Measurements from ENCODE around the gene GNB1L. TPM values are rescaled to one million over a fixed set of nuclear protein-coding genes. Genes with fewer than 3 reads are reported as not detected.
A peak's percentile ranks its signal among the peaks of the same experiment; 100 is the strongest.

Gene GNB1L
- polyA plus RNA-seq, 4 donors: 3.0 to 6.1 (median 3.6) TPM

GRCh38 chr22:19866665-19867009 is 12.0 kb upstream of the GNB1L start:
- no peak for DNase-seq (ENCODE audit: low read depth in 4 of 4, low spot score in 3 of 4)

GRCh38 chr22:19865141-19865829 is 10.6 kb upstream of the GNB1L start:
- DNase-seq (ENCODE audit: low read depth in 4 of 4, low spot score in 3 of 4): no peak

- no peak for DNase-seq (ENCODE audit: low read depth in 4 of 4, low spot score in 3 of 4)
Measured at GRCh38 chr22:19864538-19865106, 9.9 kb upstream of the GNB1L start.

GRCh38 chr22:19863571-19863970 is 8.9 kb upstream of the GNB1L start:
- no peak for DNase-seq (ENCODE audit: low read depth in 4 of 4, low spot score in 3 of 4)

- no peak for DNase-seq (ENCODE audit: low read depth in 4 of 4, low spot score in 3 of 4)
Measured at GRCh38 chr22:19862619-19863246, 8.1 kb upstream of the GNB1L start.

- no peak for DNase-seq (ENCODE audit: low read depth in 4 of 4, low spot score in 3 of 4)
Measured at GRCh38 chr22:19859861-19860510, 5.3 kb upstream of the GNB1L start.

GRCh38 chr22:19857382-19857781 is 2.7 kb upstream of the GNB1L start:
- no peak for DNase-seq (ENCODE audit: low read depth in 4 of 4, low spot score in 3 of 4)

- peak in 1 of 4 donors; percentile 57 for DNase-seq (ENCODE audit: low read depth in 4 of 4, low spot score in 3 of 4)
Measured at GRCh38 chr22:19855504-19856409, 1.1 kb upstream of the GNB1L start.

- no peak for DNase-seq (ENCODE audit: low read depth in 4 of 4, low spot score in 3 of 4)
Measured at GRCh38 chr22:19853879-19854777, 546 bp downstream of the GNB1L start.

- DNase-seq (ENCODE audit: low read depth in 4 of 4, low spot score in 3 of 4): no peak
Measured at GRCh38 chr22:19853058-19853878, 1.4 kb downstream of the GNB1L start.

GRCh38 chr22:19852177-19852781 is 2.4 kb downstream of the GNB1L start:
- DNase-seq (ENCODE audit: low read depth in 4 of 4, low spot score in 3 of 4): no peak

- DNase-seq (ENCODE audit: low read depth in 4 of 4, low spot score in 3 of 4): no peak
Measured at GRCh38 chr22:19851291-19852176, 3.1 kb downstream of the GNB1L start.

- DNase-seq (ENCODE audit: low read depth in 4 of 4, low spot score in 3 of 4): no peak
Measured at GRCh38 chr22:19850763-19851109, 3.9 kb downstream of the GNB1L start.

- DNase-seq (ENCODE audit: low read depth in 4 of 4, low spot score in 3 of 4): no peak
Measured at GRCh38 chr22:19849835-19850762, 4.6 kb downstream of the GNB1L start.

- DNase-seq (ENCODE audit: low read depth in 4 of 4, low spot score in 3 of 4): no peak
Measured at GRCh38 chr22:19848298-19849224, 6.1 kb downstream of the GNB1L start.

GRCh38 chr22:19847345-19847632 is 7.4 kb downstream of the GNB1L start:
- DNase-seq (ENCODE audit: low read depth in 4 of 4, low spot score in 3 of 4): no peak
